Esophagus muscularis mucosa (tissue), 3 donors: ENCODE data around the gene KRT33A.

Experiments
- CTCF ChIP-seq, 3 experiments: fragments of 200-600 bp in 2 of 3; fragments of 450-650 bp in 1 of 3; sonication (generic) in 2 of 3; IDR thresholded peaks; one replicate each; pipeline ENCODE4 v1.5.1; 2017 to 2019; ENCODE audit warnings: antibody characterized with exemption in 3 of 3, mild to moderate bottlenecking in 2 of 3, moderate library complexity in 1 of 3
- POLR2A ChIP-seq: fragments of 450-650 bp; IDR thresholded peaks from one replicate; pipeline ENCODE4 v1.6.1; 2017; ENCODE audit warnings: antibody characterized with exemption, moderate library complexity, mild to moderate bottlenecking, low read depth
- POLR2AphosphoS5 ChIP-seq, 2 donors: sonication (generic); formaldehyde crosslinking; IDR thresholded peaks; one replicate each; pipeline ENCODE4 v1.6.1; 2017; ENCODE audit warnings: antibody characterized with exemption in 2 of 2

GRCh38 chr17:41301204-41301790 is 49.3 kb downstream of the KRT33A start:
- TF ChIP-seq POLR2A (no peak), CTCF (IDR thresholded peaks at IDR 0.05) (no peak), POLR2AphosphoS5 (IDR thresholded peaks at IDR 0.05) (no peak)
